Muscle of arm (tissue), 12 donors: Measurements from ENCODE around the gene XYLT1. TPM values are rescaled to one million over a fixed set of nuclear protein-coding genes. Genes with fewer than 3 reads are reported as not detected.

Experiments
- DNase-seq: peaks from one replicate; pipeline ENCODE4 v3.0.0-alpha.2; 2013
- polyA plus RNA-seq, 12 donors: library from polyadenylated mRNA; unstranded; fragments of 120-200 nt; gene quantifications; one replicate each; pipeline ENCODE4 v1.2.1, GENCODE V29; 2013; ENCODE audit not compliant: insufficient read length in 12 of 12

The XYLT1 gene
- polyA plus RNA-seq, 12 donors = 4.7 to 11.0 (median 6.3) TPM; not detected in 1

GRCh38 chr16:17360693-17361122 is 110.1 kb downstream of the XYLT1 start:
- DNase-seq = no peak

- no peak for DNase-seq
These were observed 110.9 kb downstream of the XYLT1 start for GRCh38 chr16:17359788-17360390.

- no peak for DNase-seq
These were observed 111.9 kb downstream of the XYLT1 start for GRCh38 chr16:17358846-17359245.

- DNase-seq = no peak
These were observed 112.4 kb downstream of the XYLT1 start for GRCh38 chr16:17358355-17358754.

GRCh38 chr16:17357307-17358062 is 113.3 kb downstream of the XYLT1 start:
- DNase-seq = no peak

- no peak for DNase-seq
These were observed 114.4 kb downstream of the XYLT1 start for GRCh38 chr16:17356243-17356933.

GRCh38 chr16:17354685-17355084 is 116.1 kb downstream of the XYLT1 start:
- no peak for DNase-seq

GRCh38 chr16:17354141-17354601 is 116.6 kb downstream of the XYLT1 start:
- no peak for DNase-seq

GRCh38 chr16:17353561-17353960 is 117.2 kb downstream of the XYLT1 start:
- DNase-seq = no peak

GRCh38 chr16:17351441-17352035 is 119.2 kb downstream of the XYLT1 start:
- DNase-seq = no peak

- no peak for DNase-seq
These were observed 120.6 kb downstream of the XYLT1 start for GRCh38 chr16:17350207-17350606.

- no peak for DNase-seq
These were observed 121.9 kb downstream of the XYLT1 start for GRCh38 chr16:17348826-17349225.

- no peak for DNase-seq
These were observed 122.5 kb downstream of the XYLT1 start for GRCh38 chr16:17348042-17348783.

GRCh38 chr16:17347624-17348023 is 123.1 kb downstream of the XYLT1 start:
- no peak for DNase-seq

- peak; percentile 79 for DNase-seq
These were observed 123.9 kb downstream of the XYLT1 start for GRCh38 chr16:17346621-17347569.

GRCh38 chr16:17345043-17345442 is 125.7 kb downstream of the XYLT1 start:
- no peak for DNase-seq

GRCh38 chr16:17343728-17344127 is 127.0 kb downstream of the XYLT1 start:
- DNase-seq = no peak

- no peak for DNase-seq
These were observed 127.7 kb downstream of the XYLT1 start for GRCh38 chr16:17343028-17343427.

- DNase-seq = no peak
These were observed 128.7 kb downstream of the XYLT1 start for GRCh38 chr16:17342031-17342430.

- no peak for DNase-seq
These were observed 130.0 kb downstream of the XYLT1 start for GRCh38 chr16:17340804-17341203.
